WERI-Rb-1 (cell line): ENCODE data around the gene DCAF8L2.
"Not testable (repeated sequence)": the region's sequence is repeated elsewhere in the genome, so short reads cannot be mapped to it uniquely, and the experiment has no call there.

Source experiments
- DNase-seq: peaks from one replicate; pipeline ENCODE4 v3.0.0-alpha.2; 2020
- H3K27ac ChIP-seq: fragments of 250-450 bp; sonication (Bioruptor Pico); 2 replicates; pipeline ENCODE4 v1.5.1; 2020; ENCODE audit warnings: mild to moderate bottlenecking, moderate library complexity
- H3K27me3 ChIP-seq: fragments of 250-450 bp; sonication (Bioruptor Pico); 2 replicates; pipeline ENCODE4 v1.5.1; 2021; ENCODE audit warnings: mild to moderate bottlenecking, low read depth, moderate library complexity; ENCODE audit not compliant: insufficient read depth, severe bottlenecking
- H3K36me3 ChIP-seq: fragments of 250-450 bp; sonication (Bioruptor Pico); 2 replicates; pipeline ENCODE4 v1.5.1; 2020; ENCODE audit warnings: mild to moderate bottlenecking, moderate library complexity
- H3K4me3 ChIP-seq: 2 replicates; pipeline ENCODE4 v1.5.1; 2011; ENCODE audit warnings: low read depth, mild to moderate bottlenecking, control low read depth, low read length
- H3K9me3 ChIP-seq: fragments of 250-450 bp; sonication (Bioruptor Pico); 2 replicates; pipeline ENCODE4 v1.5.1; 2021; ENCODE audit warnings: mild to moderate bottlenecking, moderate library complexity; ENCODE audit not compliant: severe bottlenecking
- TF ChIP-seq, protein P1 (sequence below): IDR thresholded peaks from 2 replicates; pipeline ENCODE4 v1.5.1; 2011; ENCODE audit warnings: low read depth, mild to moderate bottlenecking, control low read depth, inconsistent platforms, low read length

Gene DCAF8L2

GRCh38 chrX:27715610-27716009 is 125.5 kb downstream of the DCAF8L2 start:
- TF ChIP-seq, protein P1, sequence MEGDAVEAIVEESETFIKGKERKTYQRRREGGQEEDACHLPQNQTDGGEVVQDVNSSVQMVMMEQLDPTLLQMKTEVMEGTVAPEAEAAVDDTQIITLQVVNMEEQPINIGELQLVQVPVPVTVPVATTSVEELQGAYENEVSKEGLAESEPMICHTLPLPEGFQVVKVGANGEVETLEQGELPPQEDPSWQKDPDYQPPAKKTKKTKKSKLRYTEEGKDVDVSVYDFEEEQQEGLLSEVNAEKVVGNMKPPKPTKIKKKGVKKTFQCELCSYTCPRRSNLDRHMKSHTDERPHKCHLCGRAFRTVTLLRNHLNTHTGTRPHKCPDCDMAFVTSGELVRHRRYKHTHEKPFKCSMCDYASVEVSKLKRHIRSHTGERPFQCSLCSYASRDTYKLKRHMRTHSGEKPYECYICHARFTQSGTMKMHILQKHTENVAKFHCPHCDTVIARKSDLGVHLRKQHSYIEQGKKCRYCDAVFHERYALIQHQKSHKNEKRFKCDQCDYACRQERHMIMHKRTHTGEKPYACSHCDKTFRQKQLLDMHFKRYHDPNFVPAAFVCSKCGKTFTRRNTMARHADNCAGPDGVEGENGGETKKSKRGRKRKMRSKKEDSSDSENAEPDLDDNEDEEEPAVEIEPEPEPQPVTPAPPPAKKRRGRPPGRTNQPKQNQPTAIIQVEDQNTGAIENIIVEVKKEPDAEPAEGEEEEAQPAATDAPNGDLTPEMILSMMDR, result no peak
- no peak for DNase-seq
- H3K9me3 ChIP-seq, result peaks cover 2% of the 10 kb centered on the region
- H3K36me3 ChIP-seq, result no peaks in the 10 kb centered on the region
- no peak overlapping the region for H3K27ac ChIP-seq
- no peak overlapping the region for H3K4me3 ChIP-seq
- peaks cover 3% of the 10 kb centered on the region for H3K27me3 ChIP-seq

DNA sequence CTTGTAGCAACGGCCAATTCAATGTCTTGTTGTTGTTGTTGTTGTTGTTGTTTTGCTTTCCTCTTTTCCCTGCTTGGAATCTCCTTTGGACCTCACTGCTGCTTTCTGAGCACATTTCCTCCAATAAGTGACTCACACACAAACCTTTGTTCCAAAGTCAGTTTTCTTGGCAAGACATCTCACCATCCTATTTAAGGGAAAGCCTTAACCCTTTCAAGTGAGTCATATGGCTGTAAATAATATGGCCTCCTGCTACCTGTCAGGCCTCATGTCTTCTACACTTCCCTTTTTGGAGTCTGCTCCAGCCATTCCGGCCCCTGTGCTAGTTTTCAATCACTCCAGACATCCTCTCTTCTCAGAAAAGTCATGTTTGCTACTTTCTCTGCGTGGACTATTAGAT is 138.1 kb downstream of the DCAF8L2 start:
- no peaks in the 10 kb centered on the region for H3K9me3 ChIP-seq
- DNase-seq, result no peak
- no peak overlapping the region for H3K4me3 ChIP-seq
- TF ChIP-seq, protein P1, result no peak
- no peaks in the 10 kb centered on the region for H3K36me3 ChIP-seq
- no peak overlapping the region for H3K27ac ChIP-seq
- peaks cover 3% of the 10 kb centered on the region for H3K27me3 ChIP-seq

GRCh38 chrX:27731962-27732361 is 141.8 kb downstream of the DCAF8L2 start:
- TF ChIP-seq, protein P1, result no peak
- no peak overlapping the region for H3K27ac ChIP-seq
- no peak overlapping the region for H3K4me3 ChIP-seq
- no peaks in the 10 kb centered on the region for H3K9me3 ChIP-seq
- peaks cover 3% of the 10 kb centered on the region for H3K27me3 ChIP-seq
- no peaks in the 10 kb centered on the region for H3K36me3 ChIP-seq
- DNase-seq, result no peak

DNA sequence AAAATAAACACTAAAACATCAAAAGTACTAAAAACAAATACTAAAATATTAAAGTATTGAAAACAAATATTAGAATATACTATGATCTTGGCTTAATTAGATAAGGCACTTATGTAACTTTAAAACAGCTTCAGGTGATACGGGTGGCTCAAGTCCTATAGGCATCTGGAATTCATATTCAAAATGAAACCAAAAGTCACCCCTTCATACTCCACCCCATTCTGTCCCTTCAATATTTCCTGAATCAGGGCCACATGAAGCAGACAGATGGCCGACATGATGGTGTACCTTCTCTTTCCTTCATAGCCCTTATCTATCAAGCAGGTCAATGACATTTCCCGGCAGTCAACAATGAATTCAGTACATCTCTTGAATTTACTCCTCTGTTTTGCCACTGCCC is 145.8 kb downstream of the DCAF8L2 start:
- Histone ChIP-seq H3K9me3 (no peaks in the 10 kb centered on the region), H3K36me3 (no peaks in the 10 kb centered on the region), H3K27me3 (peaks cover 3% of the 10 kb centered on the region), H3K27ac (no peak overlapping the region), H3K4me3 (no peak overlapping the region)
- TF ChIP-seq, protein P1, result no peak
- DNase-seq, result no peak

DNA sequence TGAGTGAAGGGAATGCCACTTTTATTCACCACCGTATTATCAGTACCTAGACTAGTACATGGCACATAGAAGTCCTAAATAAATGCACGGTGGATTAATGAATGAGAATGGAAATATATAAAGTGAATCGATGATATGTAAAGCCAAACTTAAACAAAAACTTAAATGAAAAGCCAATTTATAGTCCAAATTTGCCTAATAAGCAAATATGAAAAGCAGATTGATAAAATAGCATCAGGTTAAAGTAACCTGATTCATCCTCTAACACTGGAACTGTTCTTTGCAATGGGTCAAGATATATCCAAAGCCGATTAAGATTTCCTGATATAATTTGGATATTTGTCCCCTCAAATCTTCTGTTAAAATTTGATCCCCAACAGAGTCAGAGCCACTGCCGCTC is 150.8 kb downstream of the DCAF8L2 start:
- Histone ChIP-seq H3K36me3 (no peaks in the 10 kb centered on the region), H3K27me3 (peaks cover 6% of the 10 kb centered on the region), H3K27ac (no peak overlapping the region), H3K9me3 (no peaks in the 10 kb centered on the region), H3K4me3 (no peak overlapping the region)
- DNase-seq, result no peak
- TF ChIP-seq, protein P1, result no peak

- not testable (repeated sequence) for H3K27ac ChIP-seq, DNase-seq, H3K4me3 ChIP-seq, H3K9me3 ChIP-seq, H3K36me3 ChIP-seq
- peaks cover 11% of the 10 kb centered on the region for H3K27me3 ChIP-seq
Observed at GRCh38 chrX:27743521-27743920, 153.4 kb downstream of the DCAF8L2 start.
